ENCODE measurements around the gene LONP2. TPM values are rescaled to one million over a fixed set of nuclear protein-coding genes. Genes with fewer than 3 reads are reported as not detected.
"Not testable (repeated sequence)": the region's sequence is repeated elsewhere in the genome, so short reads cannot be mapped to it uniquely, and the experiment has no call there.

LONP2 gene
- polyA plus RNA-seq, 4 donors, result 58.0 to 79.5 (median 67.6) TPM

GRCh38 chr16:48329138-48329537 is 85.0 kb downstream of the LONP2 start:
- no peak for DNase-seq (ENCODE audit: low read depth in 4 of 4, low spot score in 2 of 4)

- no peak for DNase-seq (ENCODE audit: low read depth in 4 of 4, low spot score in 2 of 4)
Observed at GRCh38 chr16:48330189-48330840, 86.2 kb downstream of the LONP2 start.

DNA sequence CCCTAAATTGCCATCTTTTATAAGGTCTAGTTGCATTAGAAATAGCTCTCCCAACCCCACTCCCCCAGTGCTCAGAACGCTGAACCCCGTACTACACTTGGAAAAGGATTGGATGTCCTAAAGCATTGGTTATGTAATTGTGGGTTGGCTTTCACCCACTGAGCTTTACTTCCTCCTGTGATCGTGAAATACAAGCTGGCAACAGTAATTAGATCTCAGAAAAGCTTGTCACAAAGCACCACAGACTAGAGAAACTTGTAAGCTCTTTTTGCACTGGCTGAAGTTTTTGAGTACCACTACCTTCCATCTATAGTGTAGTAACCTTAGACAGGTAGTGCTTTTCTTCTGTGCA is 86.7 kb downstream of the LONP2 start:
- no peak for DNase-seq (ENCODE audit: low read depth in 4 of 4, low spot score in 2 of 4)

- DNase-seq (ENCODE audit: low read depth in 4 of 4, low spot score in 2 of 4), result no peak
Observed at GRCh38 chr16:48332978-48333377, 88.9 kb downstream of the LONP2 start.

- DNase-seq (ENCODE audit: low read depth in 4 of 4, low spot score in 2 of 4), result no peak
Observed at GRCh38 chr16:48334325-48334724, 90.2 kb downstream of the LONP2 start.

DNA sequence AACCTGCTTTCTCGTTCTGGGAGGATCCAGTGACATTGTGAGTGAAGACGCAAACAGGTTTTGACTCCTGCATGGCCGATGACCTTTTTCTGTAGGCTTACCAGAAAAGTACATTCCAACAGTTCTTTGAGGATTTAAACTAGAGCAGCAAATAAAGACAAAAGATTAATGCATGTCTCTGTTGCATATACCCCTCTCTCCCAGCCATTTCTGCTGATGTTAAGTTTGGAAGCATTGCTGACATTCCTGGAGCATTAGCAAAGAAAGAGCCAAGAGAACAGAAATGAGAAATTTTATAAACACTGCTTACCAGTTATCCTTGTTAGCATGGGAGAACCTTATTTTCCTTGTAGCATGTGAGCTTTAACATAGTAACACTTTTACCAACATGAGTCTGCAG is 91.9 kb downstream of the LONP2 start:
- no peak for DNase-seq (ENCODE audit: low read depth in 4 of 4, low spot score in 2 of 4)

DNA sequence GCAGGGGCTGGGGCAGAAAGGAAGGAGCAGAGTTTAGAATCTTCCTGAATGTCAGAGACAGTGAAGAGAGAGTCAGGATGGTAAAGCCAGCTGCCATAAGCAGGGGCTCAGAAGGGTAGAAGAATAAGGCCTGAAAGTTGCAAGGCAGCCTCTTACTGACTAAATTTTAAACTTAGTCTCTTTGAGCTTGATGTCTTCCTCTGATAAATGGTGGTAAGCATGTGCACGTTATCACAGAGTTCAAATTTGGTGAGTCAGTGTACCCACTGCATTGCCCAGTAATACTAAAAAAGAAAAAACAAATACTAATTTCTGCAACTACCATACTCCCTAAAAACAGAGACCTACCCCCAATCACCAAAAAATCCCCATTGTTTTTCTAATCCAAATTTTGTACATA is 96.0 kb downstream of the LONP2 start:
- no peak for DNase-seq (ENCODE audit: low read depth in 4 of 4, low spot score in 2 of 4)

DNA sequence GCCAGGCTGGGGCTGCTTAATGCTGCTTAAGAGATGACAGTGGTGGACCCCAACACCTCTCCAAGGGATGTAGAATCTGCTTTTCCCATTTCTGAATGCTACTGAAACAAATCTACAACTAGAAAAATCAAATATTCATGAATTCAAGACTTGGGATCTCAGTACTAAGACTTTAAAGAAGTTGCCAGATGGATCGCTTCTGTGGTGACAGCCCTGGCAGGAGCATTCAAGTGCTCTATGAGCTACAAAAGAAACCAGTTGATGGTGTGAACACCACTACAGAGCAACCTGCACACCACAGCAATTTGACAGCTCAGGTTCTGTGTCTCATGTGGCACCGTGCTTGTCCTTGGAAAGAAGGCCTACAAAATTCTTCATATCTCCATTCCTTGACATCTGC is 98.5 kb downstream of the LONP2 start:
- DNase-seq (ENCODE audit: low read depth in 4 of 4, low spot score in 2 of 4), result no peak

GRCh38 chr16:48347191-48347865 is 103.2 kb downstream of the LONP2 start:
- no peak for DNase-seq (ENCODE audit: low read depth in 4 of 4, low spot score in 2 of 4)

DNA sequence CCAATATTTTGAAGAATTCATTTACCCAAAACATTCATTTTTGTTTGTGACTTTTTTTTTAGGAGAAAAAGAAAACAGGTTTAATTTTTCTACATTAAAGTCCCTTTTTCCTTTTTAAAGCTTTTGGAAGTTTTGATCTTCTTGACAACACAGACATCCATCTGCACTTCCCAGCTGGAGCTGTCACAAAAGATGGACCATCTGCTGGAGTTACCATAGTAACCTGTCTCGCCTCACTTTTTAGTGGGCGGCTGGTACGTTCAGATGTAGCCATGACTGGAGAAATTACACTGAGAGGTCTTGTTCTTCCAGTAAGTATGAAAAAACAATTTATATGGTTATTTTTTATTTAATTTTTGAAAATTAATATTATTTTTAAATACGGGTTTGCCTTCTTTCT is 103.9 kb downstream of the LONP2 start:
- no peak for DNase-seq (ENCODE audit: low read depth in 4 of 4, low spot score in 2 of 4)

DNA sequence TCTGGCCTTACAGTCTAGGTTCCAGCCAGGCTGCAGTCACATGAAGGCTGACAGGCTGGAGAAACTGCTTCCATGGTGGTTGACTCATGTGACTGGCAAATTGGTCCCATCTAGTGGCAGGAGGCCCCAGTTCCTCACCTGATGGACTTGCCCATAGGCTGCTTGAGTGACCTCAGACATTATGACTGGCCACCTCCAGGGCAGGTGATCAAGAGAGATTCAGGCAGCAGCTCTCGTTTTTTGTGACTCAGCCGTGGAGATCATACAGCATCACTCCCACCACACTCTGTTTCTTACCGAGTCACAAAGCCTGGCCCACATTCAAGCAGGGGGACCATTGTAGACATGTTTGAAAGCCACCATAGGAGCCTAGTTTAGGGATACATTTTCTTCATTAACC is 106.6 kb downstream of the LONP2 start:
- DNase-seq (ENCODE audit: low read depth in 4 of 4, low spot score in 2 of 4), result no peak

- no peak for DNase-seq (ENCODE audit: low read depth in 4 of 4, low spot score in 2 of 4)
Observed at GRCh38 chr16:48352648-48353390, 108.7 kb downstream of the LONP2 start.

DNA sequence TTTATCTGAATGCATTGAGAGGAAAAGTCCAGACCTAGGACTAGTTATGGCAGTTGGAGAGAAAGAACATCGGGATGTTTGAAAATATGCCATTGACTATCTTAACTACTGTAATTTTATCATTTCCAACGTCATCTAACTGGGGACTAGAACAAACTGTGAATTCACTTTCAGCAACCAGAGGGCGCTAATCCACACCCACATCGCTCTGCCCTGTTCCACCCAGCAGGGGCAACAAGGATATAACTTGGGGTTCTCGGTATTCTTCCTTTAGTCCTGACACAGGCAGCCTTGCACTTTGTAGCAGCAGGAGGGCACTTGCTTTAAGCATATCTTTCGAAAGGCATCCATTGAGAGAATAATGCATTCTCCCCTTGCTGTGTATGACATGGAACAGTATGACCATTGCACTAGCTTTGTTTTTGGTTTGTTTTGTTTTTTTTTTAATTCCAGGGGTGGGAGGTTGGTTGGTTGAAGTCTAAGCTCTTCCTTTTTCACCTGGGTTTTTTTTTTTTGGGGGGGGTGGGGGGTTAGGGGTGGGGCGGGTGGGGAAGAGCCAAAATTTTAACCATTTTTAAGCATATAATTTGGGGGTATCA is 109.6 kb downstream of the LONP2 start:
- DNase-seq (ENCODE audit: low read depth in 4 of 4, low spot score in 2 of 4), result peak in 1 of 4 donors; percentile 40

GRCh38 chr16:48354385-48354784 is 110.3 kb downstream of the LONP2 start:
- not testable (repeated sequence) for DNase-seq (ENCODE audit: low read depth in 4 of 4, low spot score in 2 of 4)

GRCh38 chr16:48354877-48355855 is 111.1 kb downstream of the LONP2 start:
- no peak for DNase-seq (ENCODE audit: low read depth in 4 of 4, low spot score in 2 of 4)

DNA sequence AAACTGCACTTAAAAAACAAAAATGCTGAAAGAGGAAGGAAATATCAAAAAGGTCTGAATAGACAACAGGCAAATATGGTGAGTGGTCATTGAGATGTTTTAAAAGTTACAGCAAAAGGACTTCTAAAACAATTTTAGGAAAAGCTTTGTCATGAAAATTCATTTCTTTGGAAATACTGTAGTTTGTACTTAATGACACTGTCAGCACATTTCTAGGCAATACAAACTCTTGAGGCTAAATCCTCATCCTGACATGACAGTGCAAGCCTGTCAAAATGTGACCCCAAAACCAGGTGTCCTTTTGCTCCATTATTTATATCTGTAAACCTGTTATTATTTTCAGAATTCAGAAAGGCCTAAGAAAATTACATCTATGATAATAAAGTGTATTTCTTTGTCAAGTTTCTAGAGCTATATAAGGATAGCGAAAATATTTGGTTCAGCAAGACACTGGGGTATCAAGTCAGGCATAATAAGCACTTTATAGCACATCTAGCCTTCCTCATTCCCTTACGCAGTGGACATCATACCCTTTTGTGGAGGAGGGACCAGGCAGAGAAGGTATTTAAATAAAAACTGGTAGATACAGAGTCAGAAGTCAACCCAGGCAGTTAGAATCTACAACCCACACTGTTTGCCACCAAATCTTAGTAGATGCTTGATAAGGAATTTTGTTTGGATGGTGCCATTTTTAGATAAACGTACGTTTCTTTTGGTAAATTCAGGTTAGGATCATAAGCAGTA is 112.7 kb downstream of the LONP2 start:
- no peak for DNase-seq (ENCODE audit: low read depth in 4 of 4, low spot score in 2 of 4)

- DNase-seq (ENCODE audit: low read depth in 4 of 4, low spot score in 2 of 4), result no peak
Observed at GRCh38 chr16:48358419-48358818, 114.3 kb downstream of the LONP2 start.

GRCh38 chr16:48359983-48360382 is 115.9 kb downstream of the LONP2 start:
- no peak for DNase-seq (ENCODE audit: low read depth in 4 of 4, low spot score in 2 of 4)

GRCh38 chr16:48361012-48361411 is 116.9 kb downstream of the LONP2 start:
- no peak for DNase-seq (ENCODE audit: low read depth in 4 of 4, low spot score in 2 of 4)

All from left renal cortex interstitium (tissue), 4 donors.